Parietal lobe (tissue), 2 donors: ENCODE measurements around the gene TEX11. TPM values are rescaled to one million over a fixed set of nuclear protein-coding genes. Genes with fewer than 3 reads are reported as not detected.

Source experiments
- small RNA-seq: library from RNA; depleted of rRNA; stranded (forward); fragments of <200 nt; gene quantifications from one replicate; pipeline ENCODE3, GENCODE V24; 2014; ENCODE audit warnings: low replicate concordance
- total RNA-seq: library from RNA; depleted of rRNA; stranded (reverse); fragments of >200 nt; gene quantifications from one replicate; pipeline ENCODE4 v1.2.3, GENCODE V29; 2014

TEX11 gene
- not detected for total RNA-seq

GRCh38 chrX:70908541-70908940 is at the start of gene TEX11:
Gene TEX11, minus strand, starts transcription at chrX:70908711. Its CDS starts 922 bp downstream, at chrX:70907789.

Small RNA genes lying within 50 kb of the gene (small RNA-seq; reads per million reads assigned to genes)
- not detected for gene SNORD3E

Other genes with a start within 250 kb of the TEX11 start
- gene SLC7A3, start 22.4 kb upstream of the TEX11 start, total RNA-seq = 1.6 TPM
- 57.9 TPM for gene SNX12, start 159.6 kb upstream of the TEX11 start, total RNA-seq
- 3.4 TPM for gene FOXO4, start 187.1 kb upstream of the TEX11 start, total RNA-seq
- gene CXorf65, start 198.0 kb upstream of the TEX11 start, total RNA-seq = not detected
- 0.63 TPM for gene IL2RG, start 202.9 kb upstream of the TEX11 start, total RNA-seq
- 46.0 TPM for gene MED12, start 209.9 kb upstream of the TEX11 start, total RNA-seq
- 29.1 TPM for gene NLGN3, start 236.1 kb upstream of the TEX11 start, total RNA-seq